ENCODE measurements around the gene MRPL34. TPM values are rescaled to one million over a fixed set of nuclear protein-coding genes. Genes with fewer than 3 reads are reported as not detected.
"Not testable (repeated sequence)": the region's sequence is repeated elsewhere in the genome, so short reads cannot be mapped to it uniquely, and the experiment has no call there.

MRPL34 gene
- total RNA-seq, 1 donor from 2014 or later = 125 TPM

DNA sequence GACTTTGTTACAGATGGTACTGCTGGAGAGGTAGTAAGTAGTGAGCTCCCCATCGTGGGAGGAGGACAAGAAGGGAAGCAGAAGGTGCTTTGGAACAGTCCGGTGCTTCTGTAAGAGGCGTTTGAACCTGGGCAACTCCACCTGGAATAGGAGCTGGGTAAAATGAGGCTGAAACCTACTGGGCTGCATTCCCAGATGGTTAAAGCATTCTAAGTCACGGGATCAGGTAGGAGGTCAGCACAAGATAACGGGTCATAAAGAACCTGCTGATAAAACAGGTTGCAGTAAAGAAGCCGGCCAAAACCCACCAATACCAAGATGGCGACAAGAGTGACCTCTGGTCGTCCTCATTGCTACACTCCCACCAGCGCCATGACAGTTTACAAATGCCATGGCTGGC is 18.9 kb upstream of the MRPL34 start:
- Histone ChIP-seq H3K27me3 (ENCODE audit: control insufficient read depth, insufficient read depth, low read length) (no peaks in the 10 kb centered on the region), H3K4me3 (ENCODE audit: low read depth, low read length) (no peak overlapping the region), H3K36me3 (ENCODE audit: control insufficient read depth, insufficient read depth, low read length) (no peaks in the 10 kb centered on the region)
- no peak for DNase-seq (ENCODE audit: low read depth)
- TF ChIP-seq, protein P1, sequence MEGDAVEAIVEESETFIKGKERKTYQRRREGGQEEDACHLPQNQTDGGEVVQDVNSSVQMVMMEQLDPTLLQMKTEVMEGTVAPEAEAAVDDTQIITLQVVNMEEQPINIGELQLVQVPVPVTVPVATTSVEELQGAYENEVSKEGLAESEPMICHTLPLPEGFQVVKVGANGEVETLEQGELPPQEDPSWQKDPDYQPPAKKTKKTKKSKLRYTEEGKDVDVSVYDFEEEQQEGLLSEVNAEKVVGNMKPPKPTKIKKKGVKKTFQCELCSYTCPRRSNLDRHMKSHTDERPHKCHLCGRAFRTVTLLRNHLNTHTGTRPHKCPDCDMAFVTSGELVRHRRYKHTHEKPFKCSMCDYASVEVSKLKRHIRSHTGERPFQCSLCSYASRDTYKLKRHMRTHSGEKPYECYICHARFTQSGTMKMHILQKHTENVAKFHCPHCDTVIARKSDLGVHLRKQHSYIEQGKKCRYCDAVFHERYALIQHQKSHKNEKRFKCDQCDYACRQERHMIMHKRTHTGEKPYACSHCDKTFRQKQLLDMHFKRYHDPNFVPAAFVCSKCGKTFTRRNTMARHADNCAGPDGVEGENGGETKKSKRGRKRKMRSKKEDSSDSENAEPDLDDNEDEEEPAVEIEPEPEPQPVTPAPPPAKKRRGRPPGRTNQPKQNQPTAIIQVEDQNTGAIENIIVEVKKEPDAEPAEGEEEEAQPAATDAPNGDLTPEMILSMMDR (IDR thresholded peaks at IDR 0.05; ENCODE audit: insufficient read depth, low read length, poor library complexity, severe bottlenecking) = no peak

DNA sequence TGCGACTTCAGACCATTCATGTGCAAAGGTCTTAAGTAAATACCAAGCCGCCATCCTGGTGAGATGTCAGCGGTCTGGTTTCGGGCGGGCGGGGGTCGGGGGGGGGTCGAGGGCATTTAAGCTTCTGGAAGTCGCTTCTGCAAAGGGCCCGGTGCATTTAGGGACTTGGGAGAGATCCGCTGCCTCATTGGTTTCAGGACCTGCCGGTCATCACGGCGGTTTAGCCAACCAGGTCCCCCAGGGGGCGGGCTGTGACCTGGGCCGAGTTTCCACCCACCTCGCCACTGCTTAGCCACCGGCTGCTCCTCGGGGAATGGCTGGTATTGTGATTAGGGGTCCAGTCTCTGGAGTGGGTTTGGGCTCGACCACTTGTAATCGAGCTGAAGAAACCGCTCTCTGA is 16.2 kb upstream of the MRPL34 start:
- Histone ChIP-seq H3K36me3 (ENCODE audit: control insufficient read depth, insufficient read depth, low read length) (no peaks in the 10 kb centered on the region), H3K4me3 (ENCODE audit: low read depth, low read length) (no peak overlapping the region), H3K27me3 (ENCODE audit: control insufficient read depth, insufficient read depth, low read length) (no peaks in the 10 kb centered on the region)
- TF ChIP-seq, protein P1 (IDR thresholded peaks at IDR 0.05; ENCODE audit: insufficient read depth, low read length, poor library complexity, severe bottlenecking) = no peak
- peak; percentile 67 for DNase-seq (ENCODE audit: low read depth)

DNA sequence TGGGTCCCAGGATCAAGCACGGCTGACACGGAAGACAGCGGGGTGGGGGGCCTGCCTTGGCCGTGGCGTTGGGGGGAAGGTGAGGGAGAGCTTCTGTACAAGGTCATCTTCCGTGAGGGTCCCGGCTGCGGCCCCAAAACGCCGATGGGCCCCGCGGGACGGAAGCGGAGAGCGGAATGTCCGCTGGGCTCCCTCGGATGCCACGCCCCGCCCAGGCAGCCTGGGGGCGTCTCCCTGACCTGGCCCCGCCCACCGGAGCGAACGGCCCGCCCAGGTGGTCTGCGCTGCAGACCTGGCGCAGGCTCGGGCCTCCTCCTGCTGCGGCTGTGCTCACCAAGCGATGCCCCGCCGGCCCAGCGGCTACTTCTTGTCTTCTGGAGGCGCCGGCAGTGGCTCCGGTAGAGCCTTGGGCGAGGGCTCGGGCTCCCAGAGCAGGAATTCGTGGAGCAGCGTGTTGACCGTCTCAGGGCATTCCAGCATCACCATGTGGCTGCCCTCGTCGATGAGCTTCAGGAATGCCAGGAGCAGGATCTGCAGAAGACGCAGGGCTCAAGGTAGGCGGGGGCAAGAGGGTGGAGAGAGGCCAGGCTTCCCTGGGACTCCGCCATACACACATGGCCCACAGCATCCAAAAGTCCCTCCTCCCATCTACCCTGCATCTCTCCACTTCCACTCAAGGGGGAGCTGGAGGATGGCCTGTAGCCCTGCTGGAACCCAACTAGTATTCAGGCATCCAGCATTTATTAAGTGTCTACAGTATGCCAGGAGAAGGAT is 13.2 kb upstream of the MRPL34 start:
- no peaks in the 10 kb centered on the region for H3K36me3 ChIP-seq (ENCODE audit: control insufficient read depth, insufficient read depth, low read length)
- H3K27me3 ChIP-seq (ENCODE audit: control insufficient read depth, insufficient read depth, low read length) = no peaks in the 10 kb centered on the region
- TF ChIP-seq, protein P1 (IDR thresholded peaks at IDR 0.05; ENCODE audit: insufficient read depth, low read length, poor library complexity, severe bottlenecking) = peak; percentile 71
- DNase-seq (ENCODE audit: low read depth) = peak; percentile 56
- H3K4me3 ChIP-seq (ENCODE audit: low read depth, low read length) = peak overlapping the region; percentile 47

DNA sequence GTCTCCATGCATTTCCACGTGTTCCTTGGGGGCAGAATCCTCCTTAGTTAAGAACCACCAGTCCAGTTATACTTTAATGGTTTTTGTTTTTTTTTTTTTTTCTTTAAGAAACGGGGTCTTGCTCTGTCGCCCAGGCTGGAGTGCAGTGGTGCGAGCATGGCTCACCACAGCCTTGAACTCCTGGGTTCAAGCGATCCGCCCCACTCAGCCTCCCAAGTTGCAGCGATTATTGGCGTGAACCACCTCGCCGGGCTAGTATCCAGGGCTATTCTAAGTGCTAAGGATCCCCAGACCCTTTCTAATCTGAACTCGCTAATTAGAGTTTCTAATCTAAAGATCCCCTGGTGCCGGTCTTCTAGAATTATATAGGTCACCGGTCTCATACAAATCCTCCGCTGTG is 12.1 kb upstream of the MRPL34 start:
- no peak for DNase-seq (ENCODE audit: low read depth)
- H3K27me3 ChIP-seq (ENCODE audit: control insufficient read depth, insufficient read depth, low read length) = no peaks in the 10 kb centered on the region
- TF ChIP-seq, protein P1 (IDR thresholded peaks at IDR 0.05; ENCODE audit: insufficient read depth, low read length, poor library complexity, severe bottlenecking) = no peak
- no peaks in the 10 kb centered on the region for H3K36me3 ChIP-seq (ENCODE audit: control insufficient read depth, insufficient read depth, low read length)
- no peak overlapping the region for H3K4me3 ChIP-seq (ENCODE audit: low read depth, low read length)

DNA sequence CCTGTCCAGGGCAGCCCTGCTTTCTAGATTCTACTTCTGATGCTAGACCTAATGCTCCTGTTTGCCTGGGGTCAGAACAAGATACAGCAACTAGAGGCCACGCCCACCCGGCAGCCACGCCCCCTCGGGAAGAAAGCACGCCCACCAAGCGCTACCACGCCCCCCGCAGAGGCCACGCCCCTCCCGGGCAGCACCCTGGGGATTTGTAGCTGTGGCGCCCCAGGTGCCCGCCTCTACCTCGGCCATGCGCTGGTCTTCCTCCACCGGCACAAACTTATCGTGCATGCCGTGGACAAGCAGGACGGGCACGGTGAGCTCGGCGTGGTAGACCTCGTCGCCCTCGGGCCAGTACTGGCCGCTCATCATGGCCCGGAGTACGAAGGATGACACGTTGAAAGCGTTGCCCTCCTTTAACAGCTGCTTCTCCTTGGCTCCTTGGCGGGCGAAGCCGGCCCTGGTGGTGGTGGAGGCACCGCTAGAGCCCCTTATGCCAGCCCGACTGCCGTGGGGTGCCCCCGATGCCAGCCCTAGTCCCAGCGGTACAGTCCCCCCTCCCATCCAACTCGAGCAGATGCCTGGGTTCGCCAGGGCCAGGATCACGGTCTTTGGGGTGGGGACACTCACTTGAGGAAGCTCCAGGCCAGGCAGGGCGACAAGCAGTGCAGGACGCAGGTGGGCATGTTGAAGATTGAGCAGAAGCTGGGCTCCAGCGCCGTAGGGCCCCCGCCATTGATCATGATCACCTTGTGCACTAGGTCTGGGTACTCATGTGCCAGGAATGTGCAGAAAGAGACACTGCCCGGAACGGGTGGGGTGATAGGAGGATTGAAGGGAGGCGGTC is 11.4 kb upstream of the MRPL34 start:
- DNase-seq (ENCODE audit: low read depth) = no peak
- Histone ChIP-seq H3K36me3 (ENCODE audit: control insufficient read depth, insufficient read depth, low read length) (peaks cover 2% of the 10 kb centered on the region), H3K27me3 (ENCODE audit: control insufficient read depth, insufficient read depth, low read length) (no peaks in the 10 kb centered on the region), H3K4me3 (ENCODE audit: low read depth, low read length) (no peak overlapping the region)
- TF ChIP-seq, protein P1 (IDR thresholded peaks at IDR 0.05; ENCODE audit: insufficient read depth, low read length, poor library complexity, severe bottlenecking) = no peak

DNA sequence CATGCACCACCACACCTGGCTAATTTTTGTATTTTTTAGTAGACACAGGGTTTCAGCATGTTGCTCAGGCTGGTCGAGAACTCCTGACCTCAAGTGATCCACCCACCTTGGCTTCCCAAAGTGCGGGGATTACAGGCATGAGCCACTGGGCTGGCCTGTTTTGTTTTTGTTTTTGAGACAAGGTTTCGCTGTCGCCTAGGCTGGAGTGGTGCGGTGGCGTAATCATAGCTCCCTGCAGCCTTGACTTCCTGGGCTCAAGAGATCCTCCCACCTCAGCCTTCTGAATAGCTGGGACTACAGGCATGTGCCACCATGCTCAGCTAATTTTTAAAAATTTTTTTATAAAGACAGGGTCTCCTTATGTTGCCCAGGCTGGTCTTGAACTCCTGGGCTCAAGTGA is 10.1 kb upstream of the MRPL34 start:
- H3K27me3 ChIP-seq (ENCODE audit: control insufficient read depth, insufficient read depth, low read length); DNase-seq (ENCODE audit: low read depth); H3K36me3 ChIP-seq (ENCODE audit: control insufficient read depth, insufficient read depth, low read length); H3K4me3 ChIP-seq (ENCODE audit: low read depth, low read length): not testable (repeated sequence)
